Keratinocyte (primary cell): ENCODE measurements around the gene ZNF19. TPM values are rescaled to one million over a fixed set of nuclear protein-coding genes. Genes with fewer than 3 reads are reported as not detected.

Experiments used
- DNase-seq: peaks from one replicate; pipeline ENCODE4 v3.0.0-alpha.2; 2011; ENCODE audit warnings: low read depth, missing footprints, low spot score
- FAIRE-seq: peaks from 2 replicates; lab custom pipeline; 2011; peaks lifted over from hg19 to GRCh38; lab: Jason Lieb, UNC
- H2AFZ ChIP-seq: 2 replicates; pipeline ENCODE4 v1.6.0; 2012; ENCODE audit warnings: low read length, control low read depth, inconsistent platforms; ENCODE audit not compliant: control insufficient read depth
- H3K27ac ChIP-seq: 2 replicates; pipeline ENCODE4 v1.5.1; 2011; ENCODE audit warnings: low read length; ENCODE audit not compliant: control insufficient read depth, insufficient read depth
- H3K27me3 ChIP-seq: 3 replicates; pipeline ENCODE4 v1.6.0; 2011; ENCODE audit warnings: low read length; ENCODE audit not compliant: control insufficient read depth, insufficient read depth; ENCODE audit errors: extremely low read depth
- H3K36me3 ChIP-seq, 2 experiments: 2 replicates in 1 of 2; 3 replicates in 1 of 2; pipeline ENCODE4 v1.5.1; 2011; ENCODE audit warnings: low read length in 2 of 2, mild to moderate bottlenecking in 1 of 2; ENCODE audit not compliant: control insufficient read depth in 2 of 2, insufficient read depth in 2 of 2; ENCODE audit errors: extremely low read depth in 1 of 2
- H3K4me1 ChIP-seq: 3 replicates; pipeline ENCODE4 v1.5.1; 2011; ENCODE audit warnings: low read length; ENCODE audit not compliant: control insufficient read depth, insufficient read depth; ENCODE audit errors: extremely low read depth
- H3K4me2 ChIP-seq: 3 replicates; pipeline ENCODE4 v1.6.0; 2011; ENCODE audit warnings: low read depth, low read length; ENCODE audit not compliant: control insufficient read depth, insufficient read depth; ENCODE audit errors: extremely low read depth
- H3K4me3 ChIP-seq, 3 experiments: fragments of 200-600 bp in 1 of 3; sonication (generic) in 1 of 3; 2 replicates in 2 of 3; 3 replicates in 1 of 3; pipeline ENCODE4 v1.5.1; 2011 to 2016; ENCODE audit warnings: low read length in 3 of 3, mild to moderate bottlenecking in 3 of 3, control low read depth in 2 of 3, inconsistent platforms in 1 of 3, low read depth in 1 of 3, mixed read lengths in 1 of 3, mixed run types in 1 of 3, moderate library complexity in 1 of 3; ENCODE audit not compliant: control insufficient read depth in 2 of 3, insufficient read depth in 2 of 3; ENCODE audit errors: extremely low read depth in 1 of 3
- H3K79me2 ChIP-seq: 2 replicates; pipeline ENCODE4 v1.6.0; 2012; ENCODE audit warnings: low read length; ENCODE audit not compliant: control insufficient read depth, insufficient read depth
- H3K9ac ChIP-seq: 3 replicates; pipeline ENCODE4 v1.6.0; 2011; ENCODE audit warnings: low read length; ENCODE audit not compliant: control insufficient read depth, insufficient read depth; ENCODE audit errors: extremely low read depth
- H3K9me1 ChIP-seq: 3 replicates; pipeline ENCODE4 v1.6.0; 2011; ENCODE audit warnings: low read length; ENCODE audit not compliant: control insufficient read depth, insufficient read depth; ENCODE audit errors: extremely low read depth
- H3K9me3 ChIP-seq: 2 replicates; pipeline ENCODE4 v1.5.1; 2012; ENCODE audit warnings: low read depth, low read length; ENCODE audit not compliant: control insufficient read depth
- H4K20me1 ChIP-seq: 3 replicates; pipeline ENCODE4 v1.6.0; 2011; ENCODE audit warnings: low read length; ENCODE audit not compliant: control insufficient read depth, insufficient read depth; ENCODE audit errors: extremely low read depth
- CTCF ChIP-seq, 3 experiments: IDR thresholded peaks in 1 of 3; conservative IDR thresholded peaks in 1 of 3; optimal IDR thresholded peaks in 1 of 3; 2 replicates in 2 of 3; 3 replicates in 1 of 3; pipeline versions ENCODE3 to v1.5.1; 2011; ENCODE audit warnings: low read length in 3 of 3, mild to moderate bottlenecking in 3 of 3, moderate library complexity in 2 of 3, control low read depth in 1 of 3, inconsistent platforms in 1 of 3; ENCODE audit not compliant: insufficient read depth in 2 of 3; ENCODE audit errors: extremely low read depth in 1 of 3
- EZH2 ChIP-seq: IDR thresholded peaks from one replicate; pipeline ENCODE4 v1.6.1; 2012; ENCODE audit warnings: inconsistent platforms, mild to moderate bottlenecking, low read length, moderate library complexity
- dilution Hi-C: fragments of 300-500 bp; cut with MboI; formaldehyde crosslinking; loops from one replicate; pipeline ENCODE4 v1.7.0; 2020; ENCODE audit warnings: low sequenced_read_pairs; ENCODE audit not compliant: extremely low pct_ligation_motif_present
- polyA plus RNA-seq, 5 experiments: library from polyadenylated mRNA; depleted of rRNA in 3 of 5; stranded (reverse) in 3 of 5; stranded (forward) in 1 of 5; unstranded in 1 of 5; fragments of >200 nt; gene quantifications; 1 replicate in 1 of 5; 2 replicates in 3 of 5; 3 replicates in 1 of 5; pipeline versions ENCODE4 v1.2.1 to v1.2.3, GENCODE V29; 2011 to 2012; ENCODE audit warnings: missing spikeins in 2 of 5, low read depth in 1 of 5, low replicate concordance in 1 of 5

The ZNF19 gene
- polyA plus RNA-seq, 1 donor (not counting 4 experiments of a cell fraction or from before 2014, with no cell fraction given), result 1.7 TPM

GRCh38 chr16:71426069-71426879 is 62.9 kb downstream of the ZNF19 start:
- no peaks in the 10 kb centered on the region for H3K9me3 ChIP-seq
- no peaks in the 10 kb centered on the region for H3K79me2 ChIP-seq
- FAIRE-seq (peak; percentile 90), DNase-seq (peak; percentile 99)
- peak overlapping the region; percentile 53 to 74 (median 66) for H3K4me3 ChIP-seq
- peak overlapping the region; percentile 48 for H3K9ac ChIP-seq
- TF ChIP-seq CTCF (optimal IDR thresholded peaks at IDR 0.05 in 1 of 3, IDR thresholded peaks at IDR 0.05 in 1 of 3, conservative IDR thresholded peaks at IDR 0.05 in 1 of 3; ENCODE audit: extremely low read depth in 1 of 3, insufficient read depth in 2 of 3, low read length in 3 of 3) (no peak), EZH2 (no peak)
- dilution Hi-C loops, result no loop called here
- no peaks in the 10 kb centered on the region for H3K36me3 ChIP-seq
- peaks cover 7% of the 10 kb centered on the region for H3K27me3 ChIP-seq
- H3K9me1 ChIP-seq, result no peaks in the 10 kb centered on the region
- H2AFZ ChIP-seq, result peak overlapping the region; percentile 73
- no peak overlapping the region for H3K27ac ChIP-seq
- H4K20me1 ChIP-seq, result no peaks in the 10 kb centered on the region
- peak overlapping the region; percentile 78 for H3K4me2 ChIP-seq
- no peaks in the 10 kb centered on the region for H3K4me1 ChIP-seq

GRCh38 chr16:71425746-71426068 is 63.4 kb downstream of the ZNF19 start:
- H3K4me1 ChIP-seq, result no peaks in the 10 kb centered on the region
- peak overlapping the region; percentile 73 for H2AFZ ChIP-seq
- no peak for TF ChIP-seq CTCF (optimal IDR thresholded peaks at IDR 0.05 in 1 of 3, IDR thresholded peaks at IDR 0.05 in 1 of 3, conservative IDR thresholded peaks at IDR 0.05 in 1 of 3; ENCODE audit: extremely low read depth in 1 of 3, insufficient read depth in 2 of 3, low read length in 3 of 3)
- TF ChIP-seq EZH2, result no peak
- dilution Hi-C loops, result no loop called here
- no peak overlapping the region for H3K9ac ChIP-seq
- H3K9me1 ChIP-seq, result no peaks in the 10 kb centered on the region
- FAIRE-seq (no peak), DNase-seq (no peak)
- peak overlapping the region; percentile 78 for H3K4me2 ChIP-seq
- H3K79me2 ChIP-seq, result no peaks in the 10 kb centered on the region
- no peaks in the 10 kb centered on the region for H3K36me3 ChIP-seq
- H4K20me1 ChIP-seq, result no peaks in the 10 kb centered on the region
- peaks cover 7% of the 10 kb centered on the region for H3K27me3 ChIP-seq
- no peaks in the 10 kb centered on the region for H3K9me3 ChIP-seq
- H3K27ac ChIP-seq, result no peak overlapping the region
- H3K4me3 ChIP-seq, result peak overlapping the region; percentile 53 to 74 (median 66)
